ENCODE results near the gene TNRC6C. TPM values are rescaled to one million over a fixed set of nuclear protein-coding genes. Genes with fewer than 3 reads are reported as not detected.

TNRC6C gene
- total and polyA plus RNA-seq, 9 of the 15 experiments (the other 6 are each of a cell fraction or from before 2014, with no cell fraction given) = 0.20 to 4.9 (median 2.3) TPM

- no peak for TF ChIP-seq MYBL2 (IDR thresholded peaks at IDR 0.05; ENCODE audit: low read depth)
- no peak for TF ChIP-seq MYBL2 (CRISPR knock-in tag; IDR thresholded peaks at IDR 0.05; ENCODE audit: borderline replicate concordance)
- TF ChIP-seq PRPF4 (IDR thresholded peaks at IDR 0.05; ENCODE audit: insufficient read depth, low read depth, low read length, poor library complexity, severe bottlenecking) = no peak
- TF ChIP-seq C11orf30 (IDR thresholded peaks at IDR 0.05; ENCODE audit: low read depth) = no peak
- no peak for TF ChIP-seq NELFE (IDR thresholded peaks at IDR 0.05; ENCODE audit: insufficient read depth, insufficient read length)
- peak; percentile 96 for TF ChIP-seq CBFA2T2 (conservative IDR thresholded peaks at IDR 0.05)
- TF ChIP-seq ZNF583 (CRISPR knock-in tag; IDR thresholded peaks at IDR 0.05) = no peak
- no peak for TF ChIP-seq ZNF121 (CRISPR knock-in tag; conservative IDR thresholded peaks at IDR 0.05)
- TF ChIP-seq BDP1 (IDR thresholded peaks at IDR 0.05; ENCODE audit: insufficient read depth, insufficient read length) = no peak
- no peak for TF ChIP-seq MLX (CRISPR knock-in tag; conservative IDR thresholded peaks at IDR 0.05)
- TF ChIP-seq CEBPG (CRISPR knock-in tag; IDR thresholded peaks at IDR 0.05) = no peak
- no peak for TF ChIP-seq CEBPG (tag; conservative IDR thresholded peaks at IDR 0.05 in 1 of 2, IDR thresholded peaks at IDR 0.05 in 1 of 2)
- TF ChIP-seq, protein P1, sequence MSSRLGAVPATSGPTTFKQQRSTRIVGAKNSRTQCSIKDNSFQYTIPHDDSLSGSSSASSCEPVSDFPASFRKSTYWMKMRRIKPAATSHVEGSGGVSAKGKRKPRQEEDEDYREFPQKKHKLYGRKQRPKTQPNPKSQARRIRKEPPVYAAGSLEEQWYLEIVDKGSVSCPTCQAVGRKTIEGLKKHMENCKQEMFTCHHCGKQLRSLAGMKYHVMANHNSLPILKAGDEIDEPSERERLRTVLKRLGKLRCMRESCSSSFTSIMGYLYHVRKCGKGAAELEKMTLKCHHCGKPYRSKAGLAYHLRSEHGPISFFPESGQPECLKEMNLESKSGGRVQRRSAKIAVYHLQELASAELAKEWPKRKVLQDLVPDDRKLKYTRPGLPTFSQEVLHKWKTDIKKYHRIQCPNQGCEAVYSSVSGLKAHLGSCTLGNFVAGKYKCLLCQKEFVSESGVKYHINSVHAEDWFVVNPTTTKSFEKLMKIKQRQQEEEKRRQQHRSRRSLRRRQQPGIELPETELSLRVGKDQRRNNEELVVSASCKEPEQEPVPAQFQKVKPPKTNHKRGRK (tag; IDR thresholded peaks at IDR 0.05) = no peak
- no peak for TF ChIP-seq TCFL5 (CRISPR knock-in tag; conservative IDR thresholded peaks at IDR 0.05)
- no peak for TF ChIP-seq NFXL1 (CRISPR knock-in tag; IDR thresholded peaks at IDR 0.05)
- no peak for TF ChIP-seq DDX20 (tag; IDR thresholded peaks at IDR 0.05; ENCODE audit: low read depth)
- TF ChIP-seq GABPB2 (CRISPR knock-in tag; conservative IDR thresholded peaks at IDR 0.05) = no peak
- no peak for TF ChIP-seq ZBTB33 (CRISPR knock-in tag; IDR thresholded peaks at IDR 0.05)
- TF ChIP-seq, protein P2, sequence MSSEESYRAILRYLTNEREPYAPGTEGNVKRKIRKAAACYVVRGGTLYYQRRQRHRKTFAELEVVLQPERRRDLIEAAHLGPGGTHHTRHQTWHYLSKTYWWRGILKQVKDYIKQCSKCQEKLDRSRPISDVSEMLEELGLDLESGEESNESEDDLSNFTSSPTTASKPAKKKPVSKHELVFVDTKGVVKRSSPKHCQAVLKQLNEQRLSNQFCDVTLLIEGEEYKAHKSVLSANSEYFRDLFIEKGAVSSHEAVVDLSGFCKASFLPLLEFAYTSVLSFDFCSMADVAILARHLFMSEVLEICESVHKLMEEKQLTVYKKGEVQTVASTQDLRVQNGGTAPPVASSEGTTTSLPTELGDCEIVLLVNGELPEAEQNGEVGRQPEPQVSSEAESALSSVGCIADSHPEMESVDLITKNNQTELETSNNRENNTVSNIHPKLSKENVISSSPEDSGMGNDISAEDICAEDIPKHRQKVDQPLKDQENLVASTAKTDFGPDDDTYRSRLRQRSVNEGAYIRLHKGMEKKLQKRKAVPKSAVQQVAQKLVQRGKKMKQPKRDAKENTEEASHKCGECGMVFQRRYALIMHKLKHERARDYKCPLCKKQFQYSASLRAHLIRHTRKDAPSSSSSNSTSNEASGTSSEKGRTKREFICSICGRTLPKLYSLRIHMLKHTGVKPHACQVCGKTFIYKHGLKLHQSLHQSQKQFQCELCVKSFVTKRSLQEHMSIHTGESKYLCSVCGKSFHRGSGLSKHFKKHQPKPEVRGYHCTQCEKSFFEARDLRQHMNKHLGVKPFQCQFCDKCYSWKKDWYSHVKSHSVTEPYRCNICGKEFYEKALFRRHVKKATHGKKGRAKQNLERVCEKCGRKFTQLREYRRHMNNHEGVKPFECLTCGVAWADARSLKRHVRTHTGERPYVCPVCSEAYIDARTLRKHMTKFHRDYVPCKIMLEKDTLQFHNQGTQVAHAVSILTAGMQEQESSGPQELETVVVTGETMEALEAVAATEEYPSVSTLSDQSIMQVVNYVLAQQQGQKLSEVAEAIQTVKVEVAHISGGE (CRISPR knock-in tag; IDR thresholded peaks at IDR 0.05) = peak in 1 of 3 experiments; percentile 66; a peak in 2 of 6 replicates
- no peak for TF ChIP-seq DNMT1 (IDR thresholded peaks at IDR 0.05)
- peak; percentile 44; the same call in 1 of the 2 replicates for TF ChIP-seq FOSL1 (tag; conservative IDR thresholded peaks at IDR 0.05)
- TF ChIP-seq KLF1 (tag; IDR thresholded peaks at IDR 0.05) = no peak
Observed at GRCh38 chr17:78029697-78030096, 71.2 kb downstream of the TNRC6C start (continued).
